GM12878 (cell line): ENCODE measurements around the gene KIF22. TPM values are rescaled to one million over a fixed set of nuclear protein-coding genes. Genes with fewer than 3 reads are reported as not detected.

ENCODE experiments used
- ATAC-seq: fragments of 200-7000 bp; cut with Tn5 transposase; 3 replicates; pipeline ENCODE4 v1.9.1; 2020; ENCODE audit warnings: mild to moderate bottlenecking, moderate library complexity
- BruUV-seq: library from RNA; stranded (reverse); fragments of 400-500 nt; replicated peaks from 2 replicates; lab custom pipeline; 2021; lab: Mats Ljungman, UMichigan
- CTCF ChIA-PET: fragments of 300-600 bp; sonication (Branson Sonifier 250); formaldehyde crosslinking; extraction: SDS; loops from one replicate; lab custom pipeline; 2021; ENCODE audit warnings: inconsistent platforms; lab: Yijun Ruan, JAX
- POLR2A ChIA-PET: fragments of 350-600 bp; formaldehyde crosslinking; extraction: SDS; loops from one replicate; lab custom pipeline; 2021; ENCODE audit warnings: inconsistent platforms; lab: Charles Lee
- RAD21 ChIA-PET: fragments of 300-600 bp; sonication (Branson Sonifier 250); formaldehyde crosslinking; loops from one replicate; lab custom pipeline; 2023; ENCODE audit warnings: antibody characterized with exemption; ENCODE audit not compliant: unreplicated experiment; lab: Charles Lee
- SMC1A ChIA-PET: fragments of 300-600 bp; sonication (Branson Sonifier 250); formaldehyde crosslinking; loops from one replicate; lab custom pipeline; 2023; ENCODE audit not compliant: unreplicated experiment, uncharacterized antibody; lab: Charles Lee
- DNase-seq: peaks from one replicate; pipeline ENCODE4 v3.0.0-alpha.2; 2011; ENCODE audit warnings: low read depth, low spot score
- FAIRE-seq: peaks from 3 replicates; lab custom pipeline; 2011; peaks lifted over from hg19 to GRCh38; lab: Jason Lieb, UNC
- H2AFZ ChIP-seq: 2 replicates; pipeline ENCODE4 v1.6.0; 2011; ENCODE audit warnings: low read depth, low read length, control low read depth; ENCODE audit not compliant: control insufficient read depth
- H3K27ac ChIP-seq: 2 replicates; pipeline ENCODE4 v1.5.1; 2011; ENCODE audit warnings: control low read depth; ENCODE audit not compliant: control insufficient read depth, insufficient read depth
- H3K27me3 ChIP-seq, 2 experiments: replicated peaks in 1 of 2; 2 replicates each; pipeline versions ENCODE4 v1.6.0 to v1.6.1; 2011; ENCODE audit warnings: low read length in 1 of 2; ENCODE audit not compliant: control insufficient read depth in 2 of 2, insufficient read depth in 2 of 2
- H3K36me3 ChIP-seq, 2 experiments: 2 replicates each; pipeline ENCODE4 v1.5.1; 2011; ENCODE audit warnings: low read length in 1 of 2; ENCODE audit not compliant: control insufficient read depth in 2 of 2, insufficient read depth in 2 of 2
- H3K4me1 ChIP-seq: 2 replicates; pipeline ENCODE4 v1.6.1; 2011; ENCODE audit warnings: mild to moderate bottlenecking, low read length, moderate library complexity, mixed read lengths; ENCODE audit not compliant: control insufficient read depth, insufficient read depth
- H3K4me2 ChIP-seq: 2 replicates; pipeline ENCODE4 v1.6.0; 2011; ENCODE audit warnings: control low read depth; ENCODE audit not compliant: control insufficient read depth, insufficient read depth
- H3K4me3 ChIP-seq: fragments of 200-600 bp; sonication (generic); 2 replicates; pipeline ENCODE4 v1.5.1; 2016
- H3K79me2 ChIP-seq: 2 replicates; pipeline ENCODE4 v1.6.0; 2011; ENCODE audit warnings: low read length; ENCODE audit not compliant: control insufficient read depth, insufficient read depth
- H3K9ac ChIP-seq: 2 replicates; pipeline ENCODE4 v1.8.0; 2011; ENCODE audit warnings: low read length, control low read depth, mixed read lengths; ENCODE audit not compliant: control insufficient read depth, insufficient read depth
- H3K9me3 ChIP-seq: replicated peaks from 3 replicates; pipeline ENCODE4 v1.5.1; 2011; ENCODE audit warnings: mild to moderate bottlenecking, low read length; ENCODE audit not compliant: control insufficient read depth, insufficient read depth
- H4K20me1 ChIP-seq: 2 replicates; pipeline ENCODE4 v1.6.0; 2011; ENCODE audit not compliant: control insufficient read depth, insufficient read depth
- CBX3 ChIP-seq: fragments of 200-600 bp; sonication (generic); IDR thresholded peaks from 2 replicates; pipeline ENCODE4 v1.6.1; 2016; ENCODE audit warnings: low read depth, borderline replicate concordance
- DPF2 ChIP-seq: fragments of 450-650 bp; IDR thresholded peaks from 2 replicates; pipeline ENCODE4 v1.6.1; 2017; ENCODE audit warnings: mild to moderate bottlenecking
- E2F8 ChIP-seq: fragments of 450-650 bp; IDR thresholded peaks from 2 replicates; pipeline ENCODE4 v1.6.1; 2018; ENCODE audit warnings: mild to moderate bottlenecking, low read depth, moderate library complexity; ENCODE audit not compliant: partially characterized antibody
- EP300 ChIP-seq, 2 experiments: fragments of 150-350 bp in 1 of 2; IDR thresholded peaks; 2 replicates each; pipeline ENCODE4 v1.6.1; 2011 to 2012; ENCODE audit warnings: low read depth in 2 of 2, low read length in 2 of 2, borderline replicate concordance in 1 of 2, improper control_type of control experiment in 1 of 2, inconsistent platforms in 1 of 2; ENCODE audit not compliant: control insufficient read depth in 1 of 2
- NKRF ChIP-seq: fragments of 450-650 bp; conservative IDR thresholded peaks from 2 replicates; pipeline ENCODE4 v1.6.1; 2017; ENCODE audit warnings: mild to moderate bottlenecking, moderate library complexity
- NR2C2 ChIP-seq: IDR thresholded peaks from 2 replicates; pipeline ENCODE4 v1.6.1; 2011; ENCODE audit warnings: borderline replicate concordance, low read depth; ENCODE audit not compliant: control insufficient read depth, insufficient read length
- PAX5 ChIP-seq: IDR thresholded peaks from 2 replicates; pipeline ENCODE4 v1.6.1; 2011; ENCODE audit warnings: low read depth, low read length, borderline replicate concordance
- RUNX3 ChIP-seq: IDR thresholded peaks from 2 replicates; pipeline ENCODE4 v1.6.1; 2012; ENCODE audit warnings: low read length, inconsistent platforms
- YBX1 ChIP-seq: fragments of 450-650 bp; IDR thresholded peaks from 2 replicates; pipeline ENCODE4 v1.6.1; 2016; ENCODE audit warnings: antibody characterized with exemption
- WGBS: methylation state at CpG from one replicate; pipeline ENCODE4 v1.1.6; 2016; ENCODE audit warnings: low lambda C conversion rate; ENCODE audit not compliant: insufficient replicate concordance, insufficient coverage; ENCODE audit errors: missing lambda C conversion rate; 5-methylcytosine and 5-hydroxymethylcytosine counted together
- in situ Hi-C: fragments of 300-500 bp; cut with MboI; formaldehyde crosslinking; loops from 9 replicates; pipeline ENCODE4 v1.14.3; 2018; ENCODE audit warnings: mixed read lengths
- intact Hi-C: fragments of 100-400 bp; cut with micrococcal nuclease; formaldehyde crosslinking; loops from one replicate; pipeline ENCODE4 v1.14.2; 2022; ENCODE audit not compliant: unreplicated experiment
- polyA plus RNA-seq, 11 experiments: library from polyadenylated mRNA; depleted of rRNA in 4 of 11; unstranded in 6 of 11; stranded (reverse) in 5 of 11; fragments of >200 nt; fragmentation: Nextera tagmentation in 4 of 11; fragmentation: Illumina TruSeq in 1 of 11; extraction: Ambion mirVana in 4 of 11; extraction: Trizol in 1 of 11; gene quantifications; 1 replicate in 1 of 11; 2 replicates in 10 of 11; pipeline versions ENCODE4 v1.2.1 to v1.2.3, GENCODE V29; 2011 to 2016; ENCODE audit warnings: inconsistent platforms in 2 of 11, missing spikeins in 2 of 11, low read depth in 1 of 11
- total RNA-seq, 4 experiments: library from RNA; depleted of rRNA in 3 of 4; stranded (reverse); fragments of >200 nt in 3 of 4; fragmentation: Illumina TruSeq in 1 of 4; extraction: Trizol in 1 of 4; gene quantifications; 2 replicates each; pipeline versions ENCODE4 v1.2.1 to v1.2.3, GENCODE V29; 2013 to 2021
- TF ChIP-seq, protein P1 (sequence below): IDR thresholded peaks from 2 replicates; pipeline ENCODE4 v1.6.1; 2011; ENCODE audit warnings: borderline replicate concordance, low read depth, mild to moderate bottlenecking, moderate library complexity, mixed read lengths, low read length; ENCODE audit not compliant: insufficient read depth; ENCODE audit errors: extremely low read length

The KIF22 gene
- total and polyA plus RNA-seq, 10 of the 15 experiments (the other 5 are each of a cell fraction or from before 2014, with no cell fraction given), result 7.6 to 158 (median 132) TPM

GRCh38 chr16:29821643-29822115 lies 31.1 kb downstream of the KIF22 start (continued):
- no peak for TF ChIP-seq E2F8
- no peak for TF ChIP-seq NKRF

GRCh38 chr16:29824589-29825144 lies 34.1 kb downstream of the KIF22 start:
- no peak for TF ChIP-seq RUNX3
- no peak for TF ChIP-seq CBX3
- TF ChIP-seq PAX5, result no peak
- TF ChIP-seq, protein P1, sequence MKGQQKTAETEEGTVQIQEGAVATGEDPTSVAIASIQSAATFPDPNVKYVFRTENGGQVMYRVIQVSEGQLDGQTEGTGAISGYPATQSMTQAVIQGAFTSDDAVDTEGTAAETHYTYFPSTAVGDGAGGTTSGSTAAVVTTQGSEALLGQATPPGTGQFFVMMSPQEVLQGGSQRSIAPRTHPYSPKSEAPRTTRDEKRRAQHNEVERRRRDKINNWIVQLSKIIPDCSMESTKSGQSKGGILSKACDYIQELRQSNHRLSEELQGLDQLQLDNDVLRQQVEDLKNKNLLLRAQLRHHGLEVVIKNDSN, result no peak
- no peak for TF ChIP-seq DPF2
- TF ChIP-seq EP300 (IDR thresholded peaks at IDR 0.05; ENCODE audit: borderline replicate concordance in 1 of 2, control insufficient read depth in 1 of 2, low read depth in 2 of 2, low read length in 2 of 2), result no peak
- no peak for TF ChIP-seq NR2C2
- TF ChIP-seq YBX1, result no peak
- no peaks in the 10 kb centered on the region for H3K9me3 ChIP-seq
- no peak overlapping the region for H3K4me3 ChIP-seq
- RAD21 ChIA-PET, result interaction anchor here (1.1 kb wide), 1 partner anchor 23 kb away, joined by 4 read pairs; no protein-coding TSS in a partner anchor
- H3K36me3 ChIP-seq, result no peaks in the 10 kb centered on the region; a peak in 1 of 4 replicates
- SMC1A ChIA-PET, result interaction anchor here (1.6 kb wide), 1 partner anchor 24 kb away, joined by 12 read pairs; no protein-coding TSS in a partner anchor
- 77% methylated on average over 7 of the region's 7 CpGs for WGBS
- intact Hi-C loops (loop anchor here (5.0 kb wide), 1 partner anchor 38 kb away; the partner anchor contains the start of gene CDIPT), in situ Hi-C loops (no loop called here)
- H3K79me2 ChIP-seq, result peaks cover 49% of the 10 kb centered on the region
- H3K27me3 ChIP-seq, result no peaks in the 10 kb centered on the region
- H3K4me1 ChIP-seq, result peaks cover 13% of the 10 kb centered on the region
- H3K9ac ChIP-seq, result peak overlapping the region; percentile 46; the same call in 1 of the 2 replicates
- DNase-seq (no peak), FAIRE-seq (no peak), ATAC-seq (no peak)
- BruUV-seq, result no TSS peak
- peak overlapping the region; percentile 16 for H3K27ac ChIP-seq
- CTCF ChIA-PET, result interaction anchor here (0.6 to 6.4 kb wide), 3 partner anchors 17 to 33 kb away, joined by 3 to 55 read pairs (median 3); no protein-coding TSS in a partner anchor
- H2AFZ ChIP-seq, result no peak overlapping the region
- peak overlapping the region; percentile 70 for H3K4me2 ChIP-seq
- POLR2A ChIA-PET, result interaction anchor here (0.5 to 1.5 kb wide), 5 partner anchors 17 to 160 kb away, joined by 3 to 7 read pairs (median 3); no protein-coding TSS in a partner anchor
- 0 out of 2 replicates have a peak, but pooled peaks cover 3% of the 10 kb centered on the region for H4K20me1 ChIP-seq
